Right cardiac atrium (tissue), 5 donors: ENCODE measurements around the gene MST1. TPM values are rescaled to one million over a fixed set of nuclear protein-coding genes. Genes with fewer than 3 reads are reported as not detected.
"Not testable (repeated sequence)": the region's sequence is repeated elsewhere in the genome, so short reads cannot be mapped to it uniquely, and the experiment has no call there.

Experiments
- ATAC-seq, 2 donors: fragments of 200-7000 bp; cut with Tn5 transposase; one replicate each; pipeline versions ENCODE4 v1.8.0 to v1.9.1; 2020; ENCODE audit warnings: moderate library complexity in 2 of 2, mild to moderate bottlenecking in 1 of 2
- DNase-seq, 3 donors: peaks; one replicate each; pipeline ENCODE4 v3.0.0-alpha.2; 2020
- H3K27ac ChIP-seq: one replicate; pipeline ENCODE4 v1.5.1; 2013; ENCODE audit warnings: mild to moderate bottlenecking, low read length, control low read depth, moderate library complexity
- H3K27me3 ChIP-seq: one replicate; pipeline ENCODE4 v1.6.1; 2013; ENCODE audit not compliant: control insufficient read depth, insufficient read depth
- H3K4me1 ChIP-seq: one replicate; pipeline ENCODE4 v1.6.1; 2013; ENCODE audit warnings: low read length; ENCODE audit not compliant: control insufficient read depth, insufficient read depth
- H3K4me3 ChIP-seq: one replicate; pipeline ENCODE4 v1.5.1; 2013; ENCODE audit warnings: low read length, control low read depth
- H3K9me3 ChIP-seq: one replicate; pipeline ENCODE4 v1.6.1; 2013; ENCODE audit warnings: low read length; ENCODE audit not compliant: control insufficient read depth
- WGBS: extraction: QIAGEN DNeasy Blood & Tissue Kit; methylation state at CpG from one replicate; pipeline ENCODE4 v1.1.7; 2013; 5-methylcytosine and 5-hydroxymethylcytosine counted together
- intact Hi-C, 4 donors: fragments of 100-400 bp; cut with DNase I; formaldehyde crosslinking; loops; one replicate each; pipeline versions ENCODE4 v1.11.0 to v1.14.0; 2022 to 2023
- polyA plus RNA-seq: library from polyadenylated mRNA; stranded (reverse); fragments of 200-250 nt; gene quantifications from one replicate; pipeline ENCODE4 v1.2.3, GENCODE V29; 2013
- total RNA-seq, 4 donors: library from RNA; stranded (reverse); fragmentation: NEBNext Ultra II Directional; extraction: Animal tissue kit (Norgen Biotek cat#: 25700); gene quantifications; one replicate each; pipeline ENCODE4 v1.2.1, GENCODE V29; 2021
- donor health status: healthy with polysubstance abuse.
- donor health status: DM: no; HTN: yes; CAD: no.
- donor health status: DM: no; HTN: no; CAD: no.
- donor health status: DM: no; HTN: yes; CAD: no; lungs with severe emphysema.
- donor health status: DM: yes; HTN: yes; CAD: no.

Gene MST1
- total and polyA plus RNA-seq, 5 donors, result 3.5 to 7.5 (median 6.2) TPM

GRCh38 chr3:49686346-49686745 lies 2.9 kb downstream of the MST1 start:
- H3K4me1 ChIP-seq, H3K27me3 ChIP-seq, H3K27ac ChIP-seq, H3K9me3 ChIP-seq, intact Hi-C loops, H3K4me3 ChIP-seq: not testable (repeated sequence)
- WGBS, result 3% methylated on average over 25 of the region's 29 CpGs
- peak; percentile 2 to 5 for ATAC-seq
- peak in 1 of 3 donors; percentile 42 for DNase-seq

GRCh38 chr3:49685846-49686245 lies 3.4 kb downstream of the MST1 start:
- H3K27me3 ChIP-seq, H3K4me3 ChIP-seq, H3K4me1 ChIP-seq, intact Hi-C loops, ATAC-seq, H3K9me3 ChIP-seq, H3K27ac ChIP-seq: not testable (repeated sequence)
- peak in 2 of 3 donors; percentile 14 to 59 for DNase-seq
- WGBS, result 18% methylated on average over 35 of the region's 36 CpGs

- 92% methylated on average over 10 of the region's 10 CpGs for WGBS
- H3K27me3 ChIP-seq, H3K9me3 ChIP-seq, H3K4me3 ChIP-seq, H3K27ac ChIP-seq, H3K4me1 ChIP-seq, ATAC-seq, intact Hi-C loops, DNase-seq: not testable (repeated sequence)
Observed at GRCh38 chr3:49685103-49685502, 4.2 kb downstream of the MST1 start.

GRCh38 chr3:49684453-49684852 lies 4.8 kb downstream of the MST1 start:
- 87% methylated on average over 2 of the region's 2 CpGs for WGBS
- H3K9me3 ChIP-seq, H3K4me1 ChIP-seq, ATAC-seq, intact Hi-C loops, H3K4me3 ChIP-seq, H3K27ac ChIP-seq, H3K27me3 ChIP-seq: not testable (repeated sequence)
- DNase-seq, result peak in 2 of 3 donors; percentile 19 to 35

- intact Hi-C loops, result no loop called here
- 77% methylated on average over 6 of the region's 6 CpGs for WGBS
Observed at GRCh38 chr3:49683162-49683561, 6.1 kb downstream of the MST1 start.

GRCh38 chr3:49681543-49681942 lies 7.7 kb downstream of the MST1 start:
- ATAC-seq, result no peak
- no peak overlapping the region for H3K27ac ChIP-seq
- WGBS, result 79% methylated on average over 4 of the region's 4 CpGs

More at GRCh38 chr3:49683162-49683561, 6.1 kb downstream of the MST1 start:
- H3K9me3 ChIP-seq, result no peaks in the 10 kb centered on the region
- no peak for ATAC-seq
- peaks cover 2% of the 10 kb centered on the region for H3K4me1 ChIP-seq
- H3K4me3 ChIP-seq, result no peak overlapping the region
- H3K27ac ChIP-seq, result no peak overlapping the region
- H3K27me3 ChIP-seq, result no peaks in the 10 kb centered on the region
- DNase-seq, result peak in 1 of 3 donors; percentile 28

GRCh38 chr3:49681232-49681522 lies 8.1 kb downstream of the MST1 start:
- Histone ChIP-seq H3K4me3 (no peak overlapping the region), H3K27me3 (no peaks in the 10 kb centered on the region), H3K9me3 (no peaks in the 10 kb centered on the region), H3K4me1 (no peaks in the 10 kb centered on the region), H3K27ac (no peak overlapping the region)
- no peak for ATAC-seq
- whole genome bisulfite sequencing, result 95% methylated on average over 2 of the region's 2 CpGs
- no peak for DNase-seq
- intact Hi-C loops, result no loop called here

More at GRCh38 chr3:49681543-49681942, 7.7 kb downstream of the MST1 start:
- intact Hi-C loops, result no loop called here
- Histone ChIP-seq H3K4me3 (no peak overlapping the region), H3K27me3 (no peaks in the 10 kb centered on the region), H3K4me1 (peaks cover 2% of the 10 kb centered on the region), H3K9me3 (no peaks in the 10 kb centered on the region)
- peak in 1 of 3 donors; percentile 4 for DNase-seq

GRCh38 chr3:49680493-49681231 lies 8.6 kb downstream of the MST1 start:
- H3K4me3 ChIP-seq, result no peak overlapping the region
- no peak for ATAC-seq

GRCh38 chr3:49675912-49676311 lies 13.4 kb downstream of the MST1 start:
- WGBS, result 90% methylated on average over 11 of the region's 11 CpGs
- H3K4me3 ChIP-seq, result no peak overlapping the region
- ATAC-seq (no peak), DNase-seq (peak in 1 of 3 donors; percentile 49)
- no peaks in the 10 kb centered on the region for H3K9me3 ChIP-seq
- no peak overlapping the region for H3K27ac ChIP-seq
- no peaks in the 10 kb centered on the region for H3K27me3 ChIP-seq
- H3K4me1 ChIP-seq, result peaks cover 5% of the 10 kb centered on the region
- intact Hi-C loops, result loop anchor here in 1 of 4 donors (10.0 kb wide), 1 partner anchor 211 kb away; no protein-coding TSS in a partner anchor

More at GRCh38 chr3:49680493-49681231, 8.6 kb downstream of the MST1 start:
- H3K27me3 ChIP-seq, result no peaks in the 10 kb centered on the region
- intact Hi-C loops, result no loop called here
- H3K27ac ChIP-seq, result no peak overlapping the region
- 84% methylated on average over 7 of the region's 7 CpGs for WGBS
- H3K4me1 ChIP-seq, result no peaks in the 10 kb centered on the region
- no peaks in the 10 kb centered on the region for H3K9me3 ChIP-seq
- peak in 1 of 3 donors; percentile 17 for DNase-seq

GRCh38 chr3:49674497-49674983 lies 14.7 kb downstream of the MST1 start:
- no peaks in the 10 kb centered on the region for H3K9me3 ChIP-seq
- peak overlapping the region; percentile 8 for H3K27ac ChIP-seq
- WGBS, result 11% methylated on average over 34 of the region's 34 CpGs
- DNase-seq (peak in 1 of 3 donors; percentile 76), ATAC-seq (peak; percentile 37 to 54)
- H3K27me3 ChIP-seq, result no peaks in the 10 kb centered on the region
- H3K4me1 ChIP-seq, result peaks cover 5% of the 10 kb centered on the region
- peak overlapping the region; percentile 67 for H3K4me3 ChIP-seq
- intact Hi-C loops, result loop anchor here (5.0 to 10.0 kb wide), 3 partner anchors 132 to 210 kb away; no protein-coding TSS in a partner anchor

GRCh38 chr3:49673715-49674496 lies 15.4 kb downstream of the MST1 start, which contains the start of gene APEH:
Gene APEH, plus strand, starts transcription at chr3:49674351. Its CDS starts 51 bp downstream, at chr3:49674402.
- ATAC-seq (peak; percentile 94 to 95), DNase-seq (peak; percentile 98 to 99 (median 98))
- Histone ChIP-seq H3K27ac (peak within 1 kb of the TSS; percentile 74), H3K4me1 (peaks cover 5% of the 10 kb centered on the region), H3K9me3 (no peaks in the 10 kb centered on the region), H3K4me3 (peak within 1 kb of the TSS; percentile 67), H3K27me3 (no peaks in the 10 kb centered on the region)
- intact Hi-C loops, result loop anchor here (5.0 to 10.0 kb wide), 3 partner anchors 132 to 209 kb away; no protein-coding TSS in a partner anchor
- WGBS, result under 1% methylated on average over 71 of the region's 71 CpGs
